Activated CD4-positive, alpha-beta T cell treated with anti-CD3 and anti-CD28 coated beads for 4 hours (primary cell): ENCODE results near the gene RASA4B.
"Not testable (repeated sequence)": the region's sequence is repeated elsewhere in the genome, so short reads cannot be mapped to it uniquely, and the experiment has no call there.

Source experiments
- DNase-seq, 2 donors: peaks; one replicate each; pipeline ENCODE4 v3.0.0-alpha.2; 2020

RASA4B gene

GRCh38 chr7:102510575-102510974 lies 7.0 kb downstream of the RASA4B start:
- DNase-seq, result not testable (repeated sequence)

- not testable (repeated sequence) for DNase-seq
Observed at GRCh38 chr7:102507410-102508088, 10.0 kb downstream of the RASA4B start.

- not testable (repeated sequence) for DNase-seq
Observed at GRCh38 chr7:102505298-102506185, 12.0 kb downstream of the RASA4B start.

DNA sequence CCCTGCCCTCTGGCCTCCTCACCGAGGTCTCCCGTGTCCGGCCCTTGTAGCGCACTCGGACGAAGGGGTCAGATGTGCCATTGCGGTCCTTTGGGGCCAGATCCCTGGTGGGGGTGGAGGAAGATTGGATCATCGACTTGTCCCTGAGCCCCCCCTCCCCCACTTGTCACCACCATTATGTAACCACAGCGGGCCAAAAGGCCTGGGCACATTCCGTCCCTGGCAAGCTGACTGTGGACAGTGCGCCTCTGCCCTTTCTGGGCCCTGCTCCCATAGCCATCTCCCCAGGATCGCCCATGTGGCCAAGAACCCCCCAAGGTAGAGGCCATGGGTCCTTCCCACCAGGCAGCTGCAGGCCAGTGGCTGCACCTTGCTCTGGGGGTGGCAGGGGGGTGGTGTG lies 14.4 kb downstream of the RASA4B start:
- not testable (repeated sequence) for DNase-seq

GRCh38 chr7:102498321-102498720 lies 19.3 kb downstream of the RASA4B start:
- DNase-seq, result not testable (repeated sequence)

GRCh38 chr7:102497308-102497707 lies 20.3 kb downstream of the RASA4B start:
- DNase-seq, result not testable (repeated sequence)

- not testable (repeated sequence) for DNase-seq
Observed at GRCh38 chr7:102496861-102497260, 20.7 kb downstream of the RASA4B start.

DNA sequence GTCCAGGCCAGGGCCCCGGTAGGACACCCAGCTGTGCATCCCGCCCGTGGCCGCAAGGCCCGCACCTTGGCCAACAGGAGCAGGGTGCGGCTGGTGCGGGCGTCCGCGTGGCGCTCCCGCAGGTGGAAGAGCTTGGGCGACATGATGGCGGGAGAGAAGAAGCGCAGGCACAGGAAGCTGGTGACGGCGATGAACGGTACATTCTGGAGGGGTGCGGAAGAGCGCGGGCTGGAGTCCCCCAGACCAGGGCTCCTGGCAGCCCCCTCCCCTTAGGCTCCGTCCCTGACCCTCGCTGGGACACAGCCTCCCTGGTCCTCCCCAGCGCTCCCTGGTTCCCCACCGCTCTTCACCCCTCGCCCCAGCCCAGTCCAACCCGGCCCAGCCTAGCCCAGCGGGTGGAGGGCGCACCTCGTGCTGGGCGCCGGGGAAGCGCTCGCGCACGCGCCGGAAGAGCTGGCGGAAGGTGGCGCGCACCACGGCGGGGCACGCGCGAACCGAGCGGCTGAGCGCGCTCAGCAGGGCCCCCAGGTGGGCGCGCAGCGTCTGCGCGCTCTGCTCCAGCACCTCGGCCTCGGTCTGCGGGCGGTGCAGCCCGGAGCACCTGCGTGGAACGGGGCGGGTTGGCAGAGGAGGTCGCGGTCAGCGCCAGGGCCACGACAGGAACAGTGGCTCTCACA lies 23.0 kb downstream of the RASA4B start:
- not testable (repeated sequence) for DNase-seq

GRCh38 chr7:102494026-102494425 lies 23.6 kb downstream of the RASA4B start:
- not testable (repeated sequence) for DNase-seq

DNA sequence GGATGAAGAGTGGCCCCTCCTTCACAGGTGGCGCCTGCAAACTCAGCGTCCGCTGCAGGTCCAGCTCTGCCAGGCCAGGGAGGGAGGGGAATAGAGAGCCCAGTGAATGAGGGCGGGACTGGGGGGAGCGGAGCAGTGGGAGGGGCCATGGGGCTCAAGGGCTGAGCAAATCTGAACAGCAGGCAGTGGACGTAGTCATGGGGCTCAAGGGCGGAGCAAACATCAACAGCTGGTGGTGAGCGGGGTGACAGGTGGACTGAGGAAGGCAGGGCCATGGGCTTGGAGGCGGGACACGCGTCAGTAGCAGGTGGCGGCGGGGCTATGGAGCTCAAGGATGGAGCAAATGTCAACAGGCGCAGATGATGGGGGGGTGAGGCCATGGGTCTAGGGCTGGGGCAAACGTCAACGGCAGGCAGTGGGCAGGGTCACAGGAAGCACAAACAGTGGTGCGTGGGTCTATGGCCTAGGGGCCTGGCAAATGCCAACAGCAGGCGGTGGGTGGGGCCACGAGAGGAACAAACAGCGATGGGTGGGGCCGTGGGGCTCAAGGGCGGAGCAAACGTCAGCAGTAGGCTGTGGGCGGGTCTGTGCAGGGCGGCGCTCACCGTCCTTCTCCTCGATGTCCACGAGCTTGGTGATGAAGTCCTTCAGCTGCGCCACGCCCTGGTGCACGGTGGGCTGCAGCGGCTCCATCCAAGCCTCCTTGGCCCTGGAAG lies 24.2 kb downstream of the RASA4B start:
- peak in 1 of 2 donors; percentile 2 for DNase-seq

DNA sequence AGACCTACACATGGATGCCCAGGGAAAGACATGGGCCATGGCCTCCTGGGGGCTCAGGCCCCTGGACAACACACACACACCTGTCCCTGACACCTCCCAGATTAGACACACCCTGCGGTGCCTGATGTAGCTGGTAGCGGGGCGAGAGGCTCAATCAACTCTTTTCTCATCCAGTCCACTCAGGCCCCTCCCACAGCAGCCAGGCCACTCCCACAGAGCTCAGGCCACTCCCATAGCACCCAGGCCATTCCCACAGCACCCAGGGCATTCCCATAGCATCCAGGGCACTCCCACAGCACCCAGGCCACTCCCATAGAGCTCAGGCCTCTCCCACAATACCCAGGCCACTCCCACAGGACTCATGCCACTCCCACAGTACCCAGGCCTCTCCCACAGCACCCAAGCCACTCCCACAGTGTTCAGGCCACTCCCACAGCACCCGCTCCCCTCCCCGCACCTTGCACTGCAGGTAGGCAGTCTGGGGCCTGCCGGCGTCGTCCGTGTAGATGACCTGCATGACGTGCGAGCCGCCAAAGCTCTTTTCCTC lies 27.0 kb downstream of the RASA4B start:
- peak in 1 of 2 donors; percentile 3 for DNase-seq

- DNase-seq, result not testable (repeated sequence)
Observed at GRCh38 chr7:102484317-102484716, 33.3 kb downstream of the RASA4B start.

- not testable (repeated sequence) for DNase-seq
Observed at GRCh38 chr7:102481962-102482361, 35.6 kb downstream of the RASA4B start.

DNA sequence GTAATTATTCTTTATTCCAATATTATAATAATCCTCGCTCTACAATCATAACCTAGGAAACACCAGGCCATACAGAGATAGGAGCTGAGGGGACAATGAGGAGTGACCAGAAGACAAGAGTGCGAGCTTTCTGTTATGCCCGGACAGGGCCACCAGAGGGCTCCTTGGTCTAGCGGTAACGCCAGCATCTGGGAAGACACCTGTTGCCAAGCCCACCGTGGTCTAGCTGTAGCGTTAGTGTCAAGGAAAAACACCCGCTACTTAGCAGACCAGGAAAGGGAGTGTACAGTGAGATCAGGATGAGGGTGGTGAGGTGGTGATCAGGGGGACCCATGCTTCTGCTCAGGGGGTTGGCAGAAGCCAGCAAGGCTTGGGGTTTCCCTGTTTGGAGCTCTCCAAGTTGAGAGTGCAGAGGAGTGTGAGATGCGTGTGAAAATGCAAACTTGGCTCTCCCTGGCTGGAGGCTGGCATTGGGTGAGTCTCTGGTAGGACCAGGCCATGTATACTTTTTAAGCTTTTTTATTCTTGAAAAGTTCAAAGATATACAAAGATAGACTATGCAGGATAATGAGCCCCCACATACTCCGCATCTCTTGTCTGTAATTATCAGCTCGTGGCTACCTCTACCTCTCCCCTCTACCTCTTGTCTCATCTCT lies 37.5 kb downstream of the RASA4B start:
- DNase-seq, result not testable (repeated sequence)

- not testable (repeated sequence) for DNase-seq
Observed at GRCh38 chr7:102479209-102479584, 38.4 kb downstream of the RASA4B start.

DNA sequence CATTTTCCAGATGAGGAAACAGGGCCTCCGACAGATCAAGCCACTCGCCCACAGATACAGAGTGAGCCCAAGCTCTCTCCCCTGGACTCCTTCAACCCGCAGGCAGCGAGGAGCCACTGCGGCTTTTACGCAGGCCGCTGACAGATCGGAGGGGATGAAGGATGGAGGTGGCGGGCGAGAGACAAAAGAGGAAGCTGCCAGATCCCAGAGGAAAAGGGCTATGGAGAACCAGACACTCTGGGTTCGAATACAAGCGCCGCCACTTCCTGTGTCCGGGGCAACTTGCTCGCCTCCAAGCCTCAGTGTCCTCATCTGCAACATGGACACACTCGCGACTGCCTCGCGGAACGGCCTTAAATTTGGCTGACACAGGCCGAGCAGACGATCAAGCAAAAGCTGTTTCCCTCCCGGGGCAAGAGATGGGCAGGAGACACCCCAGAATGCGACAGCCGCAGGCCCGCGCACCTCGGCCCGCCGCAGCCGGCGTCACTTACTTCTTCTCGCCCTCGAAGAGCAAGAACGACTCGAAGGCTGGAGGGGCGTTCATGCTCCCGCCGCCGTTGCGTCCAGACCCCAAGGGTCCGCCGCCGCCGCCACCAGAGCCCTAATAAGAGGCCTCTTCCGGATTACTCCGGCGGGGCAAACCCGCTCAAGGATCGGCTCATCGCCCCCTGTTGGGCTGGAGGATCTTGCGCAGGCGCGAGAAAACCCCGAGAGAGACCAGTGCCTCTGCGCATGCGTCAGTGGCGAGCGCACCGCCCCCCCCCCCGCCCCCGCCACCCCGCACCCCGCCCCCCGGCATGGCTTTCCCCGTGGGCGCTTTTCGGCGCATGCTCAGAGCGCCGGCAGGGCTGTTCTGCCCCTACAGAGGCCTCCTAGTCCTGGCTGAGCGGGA lies 39.0 kb downstream of the RASA4B start, which contains the start of gene POLR2J:
Gene POLR2J (minus strand): TSS at position 609 of the 895 bp plus-strand sequence. CDS start 62 bp downstream, at position 547.
- DNase-seq, result peak; percentile 81 to 99

DNA sequence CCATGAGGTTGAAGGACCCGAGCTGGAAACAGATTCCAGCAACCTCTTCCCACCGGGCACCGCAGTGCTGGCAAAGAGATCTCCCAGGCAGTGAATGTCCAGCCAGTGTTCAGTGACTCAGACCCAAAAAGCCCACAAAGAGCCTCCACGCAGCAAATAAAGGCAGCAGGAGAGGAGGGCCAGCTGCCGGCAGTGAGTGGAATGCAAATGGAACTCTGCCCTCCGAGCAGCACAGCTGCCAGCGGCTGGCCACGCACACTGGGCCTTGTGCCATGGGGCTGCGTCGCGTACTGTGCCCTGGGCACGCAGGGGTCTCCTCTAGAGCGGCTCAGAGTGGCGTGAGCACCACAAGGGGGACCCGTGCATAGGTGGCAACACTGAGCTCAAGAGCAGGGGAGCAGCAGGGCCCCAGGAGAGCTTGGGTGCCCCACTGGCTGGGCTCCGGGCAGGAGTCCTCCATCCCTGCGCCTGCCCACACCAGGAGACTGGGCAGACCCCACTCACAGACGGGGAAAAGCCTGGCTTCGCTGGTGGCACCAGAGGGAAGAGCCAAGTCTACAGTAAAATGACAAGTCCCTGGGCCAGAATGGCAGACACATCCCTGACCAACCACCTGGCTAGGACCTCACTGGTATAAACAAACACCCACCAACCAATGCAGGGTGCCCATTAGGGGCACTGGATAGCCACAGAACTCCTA lies 42.7 kb downstream of the RASA4B start:
- not testable (repeated sequence) for DNase-seq

GRCh38 chr7:102474116-102474515 lies 43.5 kb downstream of the RASA4B start:
- not testable (repeated sequence) for DNase-seq

- no peak for DNase-seq
Observed at GRCh38 chr7:102473271-102473991, 44.1 kb downstream of the RASA4B start.
